NCI-H128 (cell line): ENCODE data around the gene LY6G6C.

Source experiments
- DNase-seq: peaks from one replicate; lab custom pipeline; 2025; ENCODE audit not compliant: unreplicated experiment; lab: John Stamatoyannopoulos, UW

The LY6G6C gene

DNA sequence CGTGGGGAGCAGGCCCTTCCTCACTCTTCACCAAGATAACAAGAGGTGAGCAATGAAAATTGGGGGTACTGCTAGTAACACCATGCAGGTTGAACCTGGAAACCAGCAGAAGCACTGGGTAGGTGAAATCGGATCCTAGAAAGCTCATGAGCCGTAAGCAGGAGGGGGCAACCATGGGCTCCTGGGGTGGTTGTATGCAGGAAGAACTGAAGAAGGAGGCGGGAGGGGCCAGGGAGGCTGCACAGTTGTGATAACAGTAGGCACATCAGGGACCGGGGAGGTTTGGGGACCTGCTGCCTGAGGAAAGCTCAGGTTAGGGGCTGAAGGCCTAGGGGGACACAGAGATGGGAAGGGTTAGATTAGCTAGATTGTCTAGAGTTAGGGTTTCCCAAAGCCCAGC, 35.1 kb downstream of the LY6G6C start:
- DNase-seq = no peak

- DNase-seq = no peak
Measured at GRCh38 chr6:31683591-31683990, 38.0 kb downstream of the LY6G6C start.

GRCh38 chr6:31681135-31681671, 40.3 kb downstream of the LY6G6C start:
- no peak for DNase-seq

DNA sequence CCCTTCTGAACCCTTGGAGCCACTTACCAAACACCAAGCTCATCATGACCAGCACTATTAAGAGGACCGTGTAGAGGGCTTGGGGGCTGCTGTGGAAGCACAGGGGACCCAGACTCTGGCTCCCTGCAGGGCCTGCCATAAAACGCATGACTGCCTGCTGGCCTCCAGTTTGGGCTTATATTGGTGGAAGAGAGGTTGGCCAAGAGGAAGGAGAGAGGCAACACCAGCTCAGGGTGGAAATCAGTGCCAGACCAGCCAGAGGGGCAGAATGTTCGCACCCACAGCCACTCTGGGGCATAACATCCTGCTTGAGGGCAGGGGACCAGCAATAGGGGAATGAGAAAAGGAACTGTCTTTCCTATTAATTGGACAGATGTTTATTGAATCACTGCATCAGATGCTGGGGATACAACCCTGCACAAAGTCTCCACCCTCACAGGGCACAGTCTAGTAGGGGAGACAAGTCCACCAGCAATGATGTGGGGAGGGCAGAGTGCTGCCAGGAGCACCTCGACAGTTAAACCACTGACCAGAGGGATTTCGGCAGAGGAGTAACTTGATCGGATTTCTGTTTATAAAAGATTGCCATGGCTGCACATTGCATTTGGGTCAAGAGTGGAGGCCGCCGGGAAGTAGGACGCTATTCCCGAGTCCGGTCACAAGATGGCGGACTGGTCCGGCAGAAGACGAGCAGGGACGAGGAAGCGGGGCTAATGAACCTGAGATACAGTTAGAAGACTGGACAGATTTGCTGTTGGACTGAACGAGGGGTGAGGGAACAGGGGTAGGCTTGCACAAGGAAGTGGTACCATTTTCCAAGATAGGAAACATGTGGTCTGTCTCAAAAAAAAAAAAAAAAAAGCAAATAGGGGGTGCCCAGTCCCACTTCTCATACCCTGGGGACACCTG, 41.1 kb downstream of the LY6G6C start, which contains the start of gene LY6G5C:
LY6G5C (minus strand) TSS at position 842 of the 909 bp plus-strand sequence; CDS start at position 148, 694 bp downstream.
- peak; percentile 51 for DNase-seq

DNA sequence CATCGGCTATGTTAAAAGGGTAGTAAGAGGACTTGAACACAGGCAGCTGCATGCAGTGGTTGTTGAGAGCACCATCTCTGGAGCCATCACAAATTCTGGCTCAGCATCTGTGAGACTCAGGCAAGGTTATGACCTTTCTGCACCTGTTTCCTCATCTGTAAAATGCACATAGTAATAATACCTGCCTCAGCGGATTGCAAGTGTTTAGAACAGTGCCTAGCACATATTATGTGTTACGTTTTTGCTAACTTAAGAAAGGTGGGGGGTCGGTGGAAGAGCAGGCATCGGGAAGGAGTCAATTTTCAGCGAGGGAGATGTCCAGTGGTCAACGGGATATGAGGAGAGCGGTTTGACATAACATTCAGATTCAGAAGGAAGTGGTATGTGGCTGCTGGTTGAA, 43.6 kb downstream of the LY6G6C start:
- no peak for DNase-seq

DNA sequence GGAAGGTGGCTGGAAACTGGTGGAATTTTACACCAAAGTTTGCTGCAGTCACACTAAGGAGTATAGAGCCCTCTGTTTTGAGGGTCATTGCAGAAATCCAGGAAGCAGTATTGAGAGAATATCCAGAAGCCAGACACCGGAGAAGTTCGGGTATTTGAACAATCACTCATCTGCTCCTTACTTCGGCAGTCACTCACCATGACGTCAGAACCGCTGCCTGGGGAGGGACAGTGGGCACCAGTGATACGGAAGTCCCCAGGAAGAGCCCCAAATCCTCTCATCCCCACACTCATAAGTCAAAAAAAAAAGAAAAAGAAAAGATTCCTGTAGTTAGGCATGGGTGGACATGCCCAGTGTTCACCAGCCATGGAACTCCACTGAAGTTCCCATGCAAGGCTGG, 44.6 kb downstream of the LY6G6C start:
- no peak for DNase-seq

DNA sequence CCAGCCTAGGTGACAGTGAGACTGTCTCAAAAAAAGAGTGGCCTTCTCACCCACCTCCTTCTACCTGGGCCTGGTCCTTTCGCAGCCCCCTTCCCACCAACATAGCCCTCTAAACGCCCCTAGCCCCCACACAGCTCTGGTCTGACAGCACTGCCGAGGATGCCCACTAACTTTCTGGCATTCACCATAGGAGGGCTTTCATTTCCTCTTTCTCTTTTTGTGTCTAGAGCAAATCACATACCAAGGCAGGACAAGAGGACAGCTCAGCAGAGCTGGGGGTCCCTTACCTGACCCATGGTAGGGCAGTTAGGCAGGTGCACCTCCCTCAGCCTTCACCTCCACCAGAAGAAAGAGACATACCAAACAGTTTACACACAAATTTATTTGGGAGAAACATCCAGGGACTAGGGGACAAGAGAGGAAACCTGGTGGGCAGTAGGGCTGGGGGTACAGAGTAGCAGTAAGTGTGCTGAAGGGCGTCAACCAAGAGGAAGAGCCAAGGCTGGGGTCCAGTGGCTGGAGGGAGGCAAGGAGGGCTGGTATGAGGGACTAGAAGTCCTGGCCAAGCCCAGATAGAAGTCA, 45.1 kb downstream of the LY6G6C start:
- no peak for DNase-seq

DNA sequence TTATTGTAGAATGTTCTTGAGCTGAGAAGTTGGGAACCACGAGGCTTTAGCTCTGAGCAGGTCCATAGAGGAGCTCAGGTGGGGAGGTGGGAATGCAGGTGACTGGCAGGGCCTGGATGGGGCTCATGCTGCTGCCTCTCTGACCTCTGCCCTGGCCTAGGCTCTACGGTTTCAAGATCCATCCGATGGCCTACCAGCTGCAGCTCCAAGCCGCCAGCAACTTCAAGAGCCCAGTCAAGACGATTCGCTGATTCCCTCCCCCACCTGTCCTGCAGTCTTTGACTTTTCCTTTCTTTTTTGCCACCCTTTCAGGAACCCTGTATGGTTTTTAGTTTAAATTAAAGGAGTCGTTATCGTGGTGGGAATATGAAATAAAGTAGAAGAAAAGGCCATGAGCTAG, 51.9 kb downstream of the LY6G6C start, which contains the start of gene LY6G5B:
LY6G5B (plus strand) TSS at position 301 of the 400 bp plus-strand sequence. CDS start 975 bp downstream, outside the sequence.
- no peak for DNase-seq
